Measurements from ENCODE around the gene SIL1.

Gene SIL1

GRCh38 chr5:138974227-138975063, 223.7 kb downstream of the SIL1 start:
- no peak for DNase-seq

GRCh38 chr5:138972836-138973235, 225.3 kb downstream of the SIL1 start:
- DNase-seq: no peak

- no peak for DNase-seq
Measured at GRCh38 chr5:138972230-138972629, 225.9 kb downstream of the SIL1 start.

- no peak for DNase-seq
Measured at GRCh38 chr5:138969323-138970002, 228.7 kb downstream of the SIL1 start.

- no peak for DNase-seq
Measured at GRCh38 chr5:138968601-138969000, 229.6 kb downstream of the SIL1 start.

GRCh38 chr5:138967791-138968448, 230.2 kb downstream of the SIL1 start:
- no peak for DNase-seq

- no peak for DNase-seq
Measured at GRCh38 chr5:138966236-138966985, 231.8 kb downstream of the SIL1 start.

GRCh38 chr5:138965626-138966025, 232.5 kb downstream of the SIL1 start:
- DNase-seq: no peak

- DNase-seq: no peak
Measured at GRCh38 chr5:138964647-138965201, 233.4 kb downstream of the SIL1 start.

GRCh38 chr5:138963763-138964371, 234.3 kb downstream of the SIL1 start:
- no peak for DNase-seq

- no peak for DNase-seq
Measured at GRCh38 chr5:138962614-138963370, 235.4 kb downstream of the SIL1 start.

- no peak for DNase-seq
Measured at GRCh38 chr5:138961729-138962128, 236.4 kb downstream of the SIL1 start.

- DNase-seq: no peak
Measured at GRCh38 chr5:138961221-138961620, 236.9 kb downstream of the SIL1 start.

- no peak for DNase-seq
Measured at GRCh38 chr5:138960145-138960692, 237.9 kb downstream of the SIL1 start.

GRCh38 chr5:138956801-138957200, 241.4 kb downstream of the SIL1 start:
- no peak for DNase-seq

GRCh38 chr5:138955671-138956295, 242.4 kb downstream of the SIL1 start:
- DNase-seq: no peak

GRCh38 chr5:138955013-138955660, 243.0 kb downstream of the SIL1 start:
- DNase-seq: peak; percentile 28

- DNase-seq: no peak
Measured at GRCh38 chr5:138954257-138955012, 243.7 kb downstream of the SIL1 start.

All from inflammatory macrophage treated with lipopolysaccharide for 4 hours (primary cell).